Neural crest cell (in vitro differentiated cells): Measurements from ENCODE around the gene CSTB. TPM values are rescaled to one million over a fixed set of nuclear protein-coding genes. Genes with fewer than 3 reads are reported as not detected.
A peak's percentile ranks its signal among the peaks of the same experiment; 100 is the strongest.

Source experiments
- DNase-seq: peaks from one replicate; pipeline ENCODE4 v3.0.0; 2021; ENCODE audit warnings: low read depth, mixed read lengths, low spot score
- H3K27ac Mint-ChIP-seq: one replicate; pipeline ENCODE4 v1.8.0; 2021; ENCODE audit warnings: mild to moderate bottlenecking, mixed read lengths; ENCODE audit not compliant: unreplicated experiment
- H3K27me3 Mint-ChIP-seq: 2 replicates; pipeline ENCODE4 v1.8.0; 2021; ENCODE audit warnings: low read depth, mild to moderate bottlenecking, mixed read lengths
- H3K36me3 Mint-ChIP-seq: 2 replicates; pipeline ENCODE4 v1.8.0; 2021; ENCODE audit warnings: low read depth, mild to moderate bottlenecking, mixed read lengths
- H3K4me1 Mint-ChIP-seq: 2 replicates; pipeline ENCODE4 v1.8.0; 2021; ENCODE audit warnings: mixed read lengths
- H3K4me3 Mint-ChIP-seq: one replicate; pipeline ENCODE4 v1.8.0; 2021; ENCODE audit warnings: mild to moderate bottlenecking, mixed read lengths
- H3K9me3 Mint-ChIP-seq: 2 replicates; pipeline ENCODE4 v1.8.0; 2021; ENCODE audit warnings: mixed read lengths
- total RNA-seq: library from RNA; stranded (reverse); gene quantifications from 2 replicates; pipeline ENCODE4 v1.2.1, GENCODE V29; 2021
- TF ChIP-seq, protein P1 (sequence below): fragments of 200-600 bp; sonication (generic); conservative IDR thresholded peaks from 2 replicates; pipeline ENCODE4 v1.5.0; 2021; ENCODE audit warnings: antibody characterized with exemption, mild to moderate bottlenecking

Gene CSTB
- total RNA-seq, 1 donor from 2014 or later: 37.1 TPM

DNA sequence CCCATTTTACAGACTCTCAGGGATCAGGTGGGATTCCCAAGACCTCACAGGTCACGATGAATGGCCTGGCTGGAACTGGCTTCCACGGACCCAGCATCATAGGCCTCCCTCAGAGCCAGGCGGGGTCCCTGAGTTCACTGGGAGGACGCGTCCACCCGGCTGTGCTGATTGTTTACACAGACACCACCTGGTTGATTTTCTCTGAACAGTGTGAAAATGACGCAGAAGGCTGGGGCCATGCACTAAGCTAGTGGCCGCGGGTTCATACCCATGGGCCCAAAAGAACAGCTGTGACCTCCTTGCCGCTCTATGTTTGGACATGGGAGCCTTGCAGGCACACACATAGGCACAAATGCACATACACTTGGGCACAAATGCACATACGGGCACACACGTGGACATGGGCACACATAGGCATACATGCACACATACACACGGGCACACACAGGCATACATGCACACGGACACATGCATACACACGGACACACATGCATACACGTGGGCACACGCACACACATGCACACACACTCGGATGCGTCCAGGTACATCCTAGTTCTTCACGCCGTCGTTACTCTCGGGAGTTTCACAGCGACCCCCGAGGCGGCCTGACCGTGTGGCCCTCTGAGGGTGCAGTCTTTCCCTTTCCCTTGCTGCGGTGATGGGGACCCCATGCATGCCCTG is 23.2 kb downstream of the CSTB start:
- Mint-ChIP-seq H3K4me3 (no peak overlapping the region), H3K27me3 (no peaks in the 10 kb centered on the region), H3K36me3 (peaks cover 4% of the 10 kb centered on the region), H3K27ac (no peak overlapping the region), H3K9me3 (no peaks in the 10 kb centered on the region), H3K4me1 (no peaks in the 10 kb centered on the region)
- DNase-seq: no peak
- TF ChIP-seq, protein P1, sequence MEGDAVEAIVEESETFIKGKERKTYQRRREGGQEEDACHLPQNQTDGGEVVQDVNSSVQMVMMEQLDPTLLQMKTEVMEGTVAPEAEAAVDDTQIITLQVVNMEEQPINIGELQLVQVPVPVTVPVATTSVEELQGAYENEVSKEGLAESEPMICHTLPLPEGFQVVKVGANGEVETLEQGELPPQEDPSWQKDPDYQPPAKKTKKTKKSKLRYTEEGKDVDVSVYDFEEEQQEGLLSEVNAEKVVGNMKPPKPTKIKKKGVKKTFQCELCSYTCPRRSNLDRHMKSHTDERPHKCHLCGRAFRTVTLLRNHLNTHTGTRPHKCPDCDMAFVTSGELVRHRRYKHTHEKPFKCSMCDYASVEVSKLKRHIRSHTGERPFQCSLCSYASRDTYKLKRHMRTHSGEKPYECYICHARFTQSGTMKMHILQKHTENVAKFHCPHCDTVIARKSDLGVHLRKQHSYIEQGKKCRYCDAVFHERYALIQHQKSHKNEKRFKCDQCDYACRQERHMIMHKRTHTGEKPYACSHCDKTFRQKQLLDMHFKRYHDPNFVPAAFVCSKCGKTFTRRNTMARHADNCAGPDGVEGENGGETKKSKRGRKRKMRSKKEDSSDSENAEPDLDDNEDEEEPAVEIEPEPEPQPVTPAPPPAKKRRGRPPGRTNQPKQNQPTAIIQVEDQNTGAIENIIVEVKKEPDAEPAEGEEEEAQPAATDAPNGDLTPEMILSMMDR: no peak

GRCh38 chr21:43751955-43752591 is 24.0 kb downstream of the CSTB start:
- no peak for DNase-seq
- Mint-ChIP-seq H3K36me3 (peaks cover 4% of the 10 kb centered on the region), H3K27ac (no peak overlapping the region), H3K27me3 (no peaks in the 10 kb centered on the region), H3K4me1 (no peaks in the 10 kb centered on the region), H3K4me3 (no peak overlapping the region), H3K9me3 (no peaks in the 10 kb centered on the region)
- TF ChIP-seq, protein P1: no peak

GRCh38 chr21:43750339-43751033 is 25.6 kb downstream of the CSTB start:
- TF ChIP-seq, protein P1: no peak
- DNase-seq: no peak
- Mint-ChIP-seq H3K27me3 (no peaks in the 10 kb centered on the region), H3K27ac (peak overlapping the region; percentile 89), H3K9me3 (no peaks in the 10 kb centered on the region), H3K36me3 (peaks cover 4% of the 10 kb centered on the region), H3K4me1 (no peaks in the 10 kb centered on the region), H3K4me3 (no peak overlapping the region)

DNA sequence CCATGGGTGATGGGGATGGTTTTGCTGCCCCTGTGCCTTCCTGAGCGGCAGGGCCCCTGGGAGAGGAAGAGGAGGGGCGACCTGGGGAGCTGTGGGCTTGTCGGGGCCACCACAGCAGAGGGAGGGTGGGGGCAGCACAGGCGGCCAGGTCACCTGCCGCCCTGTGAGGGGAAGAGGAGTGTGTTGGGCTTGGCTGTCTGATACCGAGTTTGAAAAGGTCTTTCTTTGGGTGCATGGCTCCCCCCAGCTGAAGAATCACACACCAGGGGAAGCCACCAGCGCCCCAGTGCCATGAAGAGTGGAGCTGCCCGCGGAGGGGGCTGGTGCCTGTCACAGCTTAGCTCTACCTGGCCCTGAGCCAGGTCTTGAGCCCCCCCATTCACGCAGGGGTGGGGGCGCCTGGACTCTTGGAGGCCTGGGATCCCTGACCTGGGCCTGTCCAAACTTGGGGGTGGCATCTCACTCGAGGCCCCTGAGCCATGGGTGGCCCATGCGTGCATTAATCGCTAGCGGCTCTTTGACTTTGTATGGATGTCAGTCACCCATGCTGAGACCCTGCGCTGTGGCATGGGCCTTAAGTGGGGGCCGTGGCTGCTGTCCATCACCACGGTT is 26.4 kb downstream of the CSTB start:
- no peak overlapping the region for H3K27ac Mint-ChIP-seq
- H3K4me1 Mint-ChIP-seq: no peaks in the 10 kb centered on the region

GRCh38 chr21:43748622-43749021 is 27.5 kb downstream of the CSTB start:
- Mint-ChIP-seq H3K4me3 (no peak overlapping the region), H3K9me3 (no peaks in the 10 kb centered on the region), H3K27ac (no peak overlapping the region), H3K4me1 (no peaks in the 10 kb centered on the region), H3K27me3 (no peaks in the 10 kb centered on the region), H3K36me3 (peaks cover 6% of the 10 kb centered on the region)
- no peak for DNase-seq
- TF ChIP-seq, protein P1: no peak

More for the DNA sequence above, 26.4 kb downstream of the CSTB start:
- no peaks in the 10 kb centered on the region for H3K27me3 Mint-ChIP-seq
- TF ChIP-seq, protein P1: no peak
- DNase-seq: no peak
- peaks cover 6% of the 10 kb centered on the region for H3K36me3 Mint-ChIP-seq
- H3K9me3 Mint-ChIP-seq: no peaks in the 10 kb centered on the region
- H3K4me3 Mint-ChIP-seq: no peak overlapping the region
